ENCODE measurements around the gene SNTA1. TPM values are rescaled to one million over a fixed set of nuclear protein-coding genes. Genes with fewer than 3 reads are reported as not detected.
A peak's percentile ranks its signal among the peaks of the same experiment; 100 is the strongest.

The SNTA1 gene
- total and polyA plus RNA-seq, 2 of the 13 experiments (the other 11 are each of a cell fraction or from before 2014, with no cell fraction given) = 16.4 to 18.3 TPM

- in situ Hi-C loops (cut with HindIII; ENCODE audit: extremely low pct_ligation_motif_present, low pct_unique_long_range_greater_than_20kb) = no loop called here
- intact Hi-C loops (cut with micrococcal nuclease; ENCODE audit: unreplicated experiment) = no loop called here
- no peaks in the 10 kb centered on the region for H3K79me2 ChIP-seq (ENCODE audit: insufficient read depth, low read length)
- no peak for DNase-seq (ENCODE audit: low spot score)
- TF ChIP-seq ZNF740 (CRISPR knock-in tag; IDR thresholded peaks at IDR 0.05) = no peak
- TF ChIP-seq KAT2B (IDR thresholded peaks at IDR 0.05; ENCODE audit: borderline replicate concordance, low read depth, low read length) = peak; percentile 91
- no peak overlapping the region for H2AFZ ChIP-seq (ENCODE audit: low read length)
- H3K9ac ChIP-seq (ENCODE audit: insufficient read depth, low read depth, low read length) = no peak overlapping the region
- no peak for FAIRE-seq
- no peaks in the 10 kb centered on the region for H4K20me1 ChIP-seq (ENCODE audit: insufficient read depth, low read length)
- H3K27me3 ChIP-seq (ENCODE audit: control insufficient read depth in 1 of 2, insufficient read depth in 2 of 2, low read length in 2 of 2) = peaks cover 2 to 28% of the 10 kb centered on the region in 2 experiments
- no peak for ATAC-seq
- no peaks in the 10 kb centered on the region for H3K36me3 ChIP-seq (replicated peaks in 1 of 2; ENCODE audit: control insufficient read depth in 1 of 2, insufficient read depth in 2 of 2, low read length in 2 of 2)
- H3K4me3 ChIP-seq (replicated peaks in 1 of 3; ENCODE audit: insufficient read depth in 1 of 3, low read depth in 2 of 3, low read length in 3 of 3) = no peak overlapping the region
- CTCF ChIA-PET (ENCODE audit: low intra/inter-chr PET ratio, low total read pairs) = no interaction called here
- 45% methylated on average over 7 of the region's 7 CpGs for WGBS (ENCODE audit: low lambda C conversion rate)
- no peak overlapping the region for H3K27ac ChIP-seq (ENCODE audit: extremely low read length, insufficient read depth, low read length)
- H3K4me2 ChIP-seq (ENCODE audit: low read depth, low read length) = no peak overlapping the region
- no TSS peak for BruUV-seq (replicated peaks)
- no peaks in the 10 kb centered on the region for H3K9me3 ChIP-seq (ENCODE audit: low read length)
- peaks cover 57% of the 10 kb centered on the region for H3K4me1 ChIP-seq (ENCODE audit: insufficient read depth, low read length)
- POLR2A ChIA-PET = interaction anchor here (0.6 to 1.8 kb wide), 2 partner anchors 12 to 17 kb away, joined by 3 to 12 read pairs; partner anchors contain the start of gene CBFA2T2
Observed at GRCh38 chr20:33472868-33473435, 29.4 kb upstream of the SNTA1 start.

- intact Hi-C loops (cut with micrococcal nuclease; ENCODE audit: unreplicated experiment) = no loop called here
- 57% methylated on average over 3 of the region's 3 CpGs for WGBS (ENCODE audit: low lambda C conversion rate)
- no peaks in the 10 kb centered on the region for H3K36me3 ChIP-seq (replicated peaks in 1 of 2; ENCODE audit: control insufficient read depth in 1 of 2, insufficient read depth in 2 of 2, low read length in 2 of 2)
- ATAC-seq (no peak), FAIRE-seq (no peak), DNase-seq (ENCODE audit: low spot score) (no peak)
- H3K4me1 ChIP-seq (ENCODE audit: insufficient read depth, low read length) = peaks cover 52% of the 10 kb centered on the region
- H3K27ac ChIP-seq (ENCODE audit: extremely low read length, insufficient read depth, low read length) = no peak overlapping the region
- H4K20me1 ChIP-seq (ENCODE audit: insufficient read depth, low read length) = no peaks in the 10 kb centered on the region
- no peak overlapping the region for H3K9ac ChIP-seq (ENCODE audit: insufficient read depth, low read depth, low read length)
- H3K4me3 ChIP-seq (replicated peaks in 1 of 3; ENCODE audit: insufficient read depth in 1 of 3, low read depth in 2 of 3, low read length in 3 of 3) = no peak overlapping the region
- H3K9me3 ChIP-seq (ENCODE audit: low read length) = no peaks in the 10 kb centered on the region
- in situ Hi-C loops (cut with HindIII; ENCODE audit: extremely low pct_ligation_motif_present, low pct_unique_long_range_greater_than_20kb) = no loop called here
- no peaks in the 10 kb centered on the region for H3K79me2 ChIP-seq (ENCODE audit: insufficient read depth, low read length)
- H3K4me2 ChIP-seq (ENCODE audit: low read depth, low read length) = no peak overlapping the region
- H2AFZ ChIP-seq (ENCODE audit: low read length) = no peak overlapping the region
- peaks cover 2 to 14% of the 10 kb centered on the region in 2 experiments; a peak in 4 of 5 replicates for H3K27me3 ChIP-seq (ENCODE audit: control insufficient read depth in 1 of 2, insufficient read depth in 2 of 2, low read length in 2 of 2)
- ChIA-PET CTCF (ENCODE audit: low intra/inter-chr PET ratio, low total read pairs) (no interaction called here), POLR2A (interaction anchor here (1.0 to 1.3 kb wide), 2 partner anchors 19 to 27 kb away, joined by 3 to 4 read pairs; partner anchors contain the start of genes CBFA2T2 and SNTA1)
- no TSS peak for BruUV-seq (replicated peaks)
- TF ChIP-seq ZNF121 (CRISPR knock-in tag; IDR thresholded peaks at IDR 0.05) = peak; percentile 82
- TF ChIP-seq SP1 (IDR thresholded peaks at IDR 0.05) = no peak
- no peak for TF ChIP-seq SP1 (CRISPR knock-in tag; IDR thresholded peaks at IDR 0.05)
Observed at GRCh38 chr20:33470866-33471265, 27.3 kb upstream of the SNTA1 start.
